ENCODE data around the gene ATP2C2.

- no peak for TF ChIP-seq CTCF (IDR thresholded peaks at IDR 0.05)
- TF ChIP-seq POLR2A (IDR thresholded peaks at IDR 0.05) = no peak
Observed at GRCh38 chr16:84502075-84502474, 133.7 kb downstream of the ATP2C2 start.

Measured in right lobe of liver (tissue), 4 donors.